GM06990 (cell line): Measurements from ENCODE around the gene CDCP1.

Experiments
- DNase-seq: peaks from one replicate; pipeline ENCODE4 v3.0.0-alpha.2; 2011; ENCODE audit not compliant: insufficient read length; ENCODE audit errors: extremely low read depth
- H3K27me3 ChIP-seq: replicated peaks from 2 replicates; pipeline ENCODE4 v1.6.0; 2011; ENCODE audit warnings: low read length; ENCODE audit not compliant: control insufficient read depth, insufficient read depth
- H3K36me3 ChIP-seq: 2 replicates; pipeline ENCODE4 v1.5.1; 2011; ENCODE audit warnings: low read length; ENCODE audit not compliant: control insufficient read depth, insufficient read depth
- H3K4me3 ChIP-seq: replicated peaks from 2 replicates; pipeline ENCODE4 v1.5.1; 2011; ENCODE audit warnings: low read depth, mild to moderate bottlenecking, control low read depth, low read length
- TF ChIP-seq, protein P1 (sequence below): IDR thresholded peaks from 2 replicates; pipeline ENCODE4 v1.5.1; 2011; ENCODE audit warnings: low read length, control low read depth, mild to moderate bottlenecking, inconsistent platforms; ENCODE audit not compliant: insufficient read depth, poor library complexity, severe bottlenecking

The CDCP1 gene

DNA sequence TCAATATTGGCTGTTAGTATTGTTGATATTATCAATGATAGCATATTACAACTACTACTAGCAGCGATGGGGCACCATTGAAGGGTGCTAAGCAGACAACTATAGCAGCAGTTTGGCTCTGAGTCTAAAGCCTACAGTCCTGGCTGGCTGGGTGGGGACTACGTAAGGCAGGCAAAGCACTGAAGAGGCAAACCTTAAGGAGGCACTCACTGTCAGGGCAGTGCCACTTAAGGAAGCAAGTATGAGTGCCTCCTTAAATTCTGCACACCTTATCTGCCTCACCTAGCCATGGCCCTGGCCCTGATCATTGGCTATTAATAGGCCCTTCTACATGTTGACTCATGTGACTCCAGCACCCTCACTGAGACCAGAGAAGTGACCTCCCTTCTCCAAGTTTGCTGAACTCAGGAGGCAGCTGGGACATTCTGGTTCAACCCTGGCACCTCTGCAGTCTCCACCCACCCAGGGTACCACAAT lies 20.6 kb downstream of the CDCP1 start:
- H3K27me3 ChIP-seq, result peaks cover 1% of the 10 kb centered on the region
- H3K36me3 ChIP-seq, result no peaks in the 10 kb centered on the region
- no peak overlapping the region for H3K4me3 ChIP-seq
- DNase-seq, result no peak
- TF ChIP-seq, protein P1, sequence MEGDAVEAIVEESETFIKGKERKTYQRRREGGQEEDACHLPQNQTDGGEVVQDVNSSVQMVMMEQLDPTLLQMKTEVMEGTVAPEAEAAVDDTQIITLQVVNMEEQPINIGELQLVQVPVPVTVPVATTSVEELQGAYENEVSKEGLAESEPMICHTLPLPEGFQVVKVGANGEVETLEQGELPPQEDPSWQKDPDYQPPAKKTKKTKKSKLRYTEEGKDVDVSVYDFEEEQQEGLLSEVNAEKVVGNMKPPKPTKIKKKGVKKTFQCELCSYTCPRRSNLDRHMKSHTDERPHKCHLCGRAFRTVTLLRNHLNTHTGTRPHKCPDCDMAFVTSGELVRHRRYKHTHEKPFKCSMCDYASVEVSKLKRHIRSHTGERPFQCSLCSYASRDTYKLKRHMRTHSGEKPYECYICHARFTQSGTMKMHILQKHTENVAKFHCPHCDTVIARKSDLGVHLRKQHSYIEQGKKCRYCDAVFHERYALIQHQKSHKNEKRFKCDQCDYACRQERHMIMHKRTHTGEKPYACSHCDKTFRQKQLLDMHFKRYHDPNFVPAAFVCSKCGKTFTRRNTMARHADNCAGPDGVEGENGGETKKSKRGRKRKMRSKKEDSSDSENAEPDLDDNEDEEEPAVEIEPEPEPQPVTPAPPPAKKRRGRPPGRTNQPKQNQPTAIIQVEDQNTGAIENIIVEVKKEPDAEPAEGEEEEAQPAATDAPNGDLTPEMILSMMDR, result no peak

DNA sequence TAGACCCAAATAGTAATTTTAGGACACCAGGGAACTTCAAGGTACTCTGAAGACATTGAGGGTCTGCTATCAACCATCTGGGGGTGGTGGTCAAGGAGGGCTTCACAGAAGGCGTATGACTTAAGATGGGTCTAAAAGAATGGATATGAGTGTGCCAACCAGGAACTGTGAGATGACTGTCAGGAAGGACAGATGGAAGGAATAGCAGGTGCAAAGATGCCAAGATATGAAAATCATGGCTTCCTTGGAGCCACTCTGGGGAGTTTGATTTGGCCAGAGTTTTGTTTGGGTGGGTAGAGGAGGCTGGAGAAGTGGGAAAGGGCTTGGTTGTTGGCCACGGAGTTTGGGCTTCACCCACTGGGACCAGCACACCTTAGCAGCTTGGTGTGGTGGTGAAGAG lies 21.2 kb downstream of the CDCP1 start:
- TF ChIP-seq, protein P1, result no peak
- DNase-seq, result no peak

DNA sequence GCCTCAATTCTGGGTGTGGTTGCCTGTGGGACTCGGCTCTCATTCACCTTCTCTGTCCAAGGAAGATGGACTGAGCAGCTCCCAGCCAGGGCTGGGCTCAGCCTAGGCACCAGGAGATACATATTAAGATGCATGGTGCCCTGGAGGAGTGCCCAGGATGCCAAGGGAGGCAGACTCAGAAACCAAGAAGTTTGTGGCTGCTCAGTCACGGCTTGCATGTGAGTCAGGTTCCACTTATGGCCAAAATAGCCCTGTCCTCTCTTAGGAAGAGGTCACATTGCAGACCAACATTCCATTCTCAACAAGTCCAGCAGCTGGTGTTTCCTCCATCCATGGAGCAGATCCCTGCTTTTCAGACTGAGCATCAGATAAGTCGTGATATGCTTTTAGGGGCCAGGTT lies 21.8 kb downstream of the CDCP1 start:
- TF ChIP-seq, protein P1, result no peak
- no peak overlapping the region for H3K4me3 ChIP-seq
- H3K36me3 ChIP-seq, result no peaks in the 10 kb centered on the region
- H3K27me3 ChIP-seq, result peaks cover 1% of the 10 kb centered on the region
- no peak for DNase-seq

More for the DNA sequence above, 21.2 kb downstream of the CDCP1 start:
- Histone ChIP-seq H3K4me3 (no peak overlapping the region), H3K27me3 (peaks cover 1% of the 10 kb centered on the region), H3K36me3 (no peaks in the 10 kb centered on the region)

DNA sequence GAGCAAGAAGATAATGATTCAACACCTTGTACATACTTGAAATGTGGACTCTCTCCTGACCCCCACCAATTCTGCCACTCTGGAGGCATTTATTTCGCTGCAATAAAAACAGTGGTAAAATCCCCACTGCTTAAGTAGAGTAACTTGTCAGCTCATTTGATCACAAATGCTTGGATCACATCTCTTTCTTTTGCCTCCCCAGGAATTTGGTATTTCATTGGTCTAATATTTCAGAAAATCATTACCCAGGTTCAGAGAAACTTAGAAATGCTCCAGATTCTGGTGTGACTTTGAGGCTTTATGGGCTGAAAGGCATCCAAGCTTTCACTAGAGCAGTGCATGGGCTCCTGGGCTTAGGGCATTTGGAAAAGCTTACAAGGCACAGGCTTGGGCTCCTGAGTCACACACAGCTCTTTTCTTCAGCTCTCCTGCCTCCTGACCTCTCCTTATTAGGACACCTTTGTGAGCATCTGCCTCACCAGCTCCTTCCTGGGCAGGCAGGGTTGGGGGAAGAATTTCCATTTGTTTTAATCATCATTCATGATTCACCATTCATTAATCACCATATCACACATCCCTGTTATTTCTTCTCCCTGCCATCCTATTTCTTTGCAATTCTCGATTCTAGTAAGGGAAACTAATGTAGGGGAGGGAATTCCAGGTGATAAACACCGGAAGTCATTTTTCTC lies 22.5 kb downstream of the CDCP1 start:
- H3K27me3 ChIP-seq, result peaks cover 1% of the 10 kb centered on the region
- no peak overlapping the region for H3K4me3 ChIP-seq
- no peaks in the 10 kb centered on the region for H3K36me3 ChIP-seq
- DNase-seq, result no peak
- TF ChIP-seq, protein P1, result no peak

DNA sequence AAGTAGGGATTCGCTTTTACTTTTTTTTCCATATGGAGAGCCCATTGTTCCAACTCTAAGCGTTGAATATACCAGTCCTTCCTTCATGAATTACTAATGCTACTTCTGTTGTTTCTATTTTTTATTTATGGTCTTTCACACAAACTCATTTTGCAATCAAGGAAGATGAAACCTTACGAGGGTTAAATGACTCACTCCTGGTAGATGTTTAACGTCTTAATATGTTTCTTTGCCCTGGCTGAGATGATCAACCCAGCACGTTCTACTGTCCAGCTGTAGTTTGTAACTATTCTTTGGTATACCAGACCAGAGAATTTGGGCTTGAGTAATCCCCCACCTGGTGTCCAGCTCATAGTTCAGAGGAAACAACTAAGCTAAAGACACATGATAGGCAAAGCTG lies 23.1 kb downstream of the CDCP1 start:
- no peak for DNase-seq
- H3K36me3 ChIP-seq, result no peaks in the 10 kb centered on the region
- peaks cover under 1% of the 10 kb centered on the region; the same call in 1 of the 2 replicates for H3K27me3 ChIP-seq
- H3K4me3 ChIP-seq, result no peak overlapping the region
- TF ChIP-seq, protein P1, result no peak
